K562 (cell line): ENCODE results near the gene PTTG1IP. TPM values are rescaled to one million over a fixed set of nuclear protein-coding genes. Genes with fewer than 3 reads are reported as not detected.
A peak's percentile ranks its signal among the peaks of the same experiment; 100 is the strongest.

Experiments
- ATAC-seq: fragments of 200-7000 bp; cut with Tn5 transposase; 3 replicates; pipeline ENCODE4 v1.9.1; 2020; ENCODE audit warnings: moderate library complexity
- BruUV-seq: library from RNA; stranded (reverse); fragments of 400-500 nt; replicated peaks from 2 replicates; lab custom pipeline; 2021; lab: Mats Ljungman, UMichigan
- CTCF ChIA-PET: fragments of 300-600 bp; formaldehyde crosslinking; extraction: SDS; loops from one replicate; lab custom pipeline; 2021; ENCODE audit warnings: low intra/inter-chr PET ratio; lab: Yijun Ruan, JAX
- POLR2A ChIA-PET: fragments of 300-600, 350-650 bp; sonication (Branson Sonifier 250); formaldehyde crosslinking; extraction: SDS; loops from one replicate; lab custom pipeline; 2021; ENCODE audit warnings: antibody characterized with exemption, inconsistent platforms; lab: Yijun Ruan, JAX
- DNase-seq, 4 experiments: peaks; one replicate each; pipeline versions ENCODE4 v3.0.0 to v3.0.0-alpha.2; 2011 to 2018; ENCODE audit warnings: low spot score in 3 of 4, mixed read lengths in 3 of 4; ENCODE audit errors: extremely low read depth in 1 of 4
- FAIRE-seq: peaks from 2 replicates; lab custom pipeline; 2011; peaks lifted over from hg19 to GRCh38; lab: Jason Lieb, UNC
- H2AFZ ChIP-seq: 2 replicates; pipeline ENCODE4 v1.6.0; 2011; ENCODE audit warnings: low read depth, low read length, control low read depth, inconsistent platforms
- H3K27ac ChIP-seq: fragments of 200-600 bp; 3 replicates; pipeline ENCODE4 v1.8.0; 2011; ENCODE audit warnings: low read depth, mild to moderate bottlenecking, control low read depth, inconsistent platforms, low read length, moderate library complexity, mixed read lengths; ENCODE audit errors: extremely low read depth
- H3K27me3 ChIP-seq, 2 experiments: fragments of 300-600 bp in 1 of 2; 2 replicates in 1 of 2; 3 replicates in 1 of 2; pipeline versions ENCODE4 v1.6.0 to v1.8.0; 2011; ENCODE audit warnings: inconsistent platforms in 2 of 2, low read length in 2 of 2, mild to moderate bottlenecking in 1 of 2, mixed read lengths in 1 of 2, moderate library complexity in 1 of 2; ENCODE audit not compliant: control insufficient read depth in 2 of 2, insufficient read depth in 2 of 2
- H3K36me3 ChIP-seq: fragments of 300-600 bp; 3 replicates; pipeline ENCODE4 v1.8.0; 2011; ENCODE audit warnings: mild to moderate bottlenecking, low read length, inconsistent platforms; ENCODE audit not compliant: control insufficient read depth, insufficient read depth
- H3K4me1 ChIP-seq, 2 experiments: fragments of 200-600 bp in 1 of 2; replicated peaks in 1 of 2; 2 replicates in 1 of 2; 3 replicates in 1 of 2; pipeline versions ENCODE4 v1.5.1 to v1.8.0; 2011; ENCODE audit warnings: inconsistent platforms in 2 of 2, low read length in 2 of 2, mild to moderate bottlenecking in 1 of 2, mixed read lengths in 1 of 2, moderate library complexity in 1 of 2; ENCODE audit not compliant: control insufficient read depth in 2 of 2, insufficient read depth in 2 of 2
- H3K4me2 ChIP-seq: 2 replicates; pipeline ENCODE4 v1.6.1; 2011; ENCODE audit warnings: low read length, control low read depth, inconsistent platforms, mixed read lengths; ENCODE audit not compliant: insufficient read depth
- H3K4me3 ChIP-seq: fragments of 200-600 bp; sonication (generic), shearing (Covaris generic); 2 replicates; pipeline ENCODE4 v1.5.1; 2016; ENCODE audit warnings: control low read depth, inconsistent platforms
- H3K79me2 ChIP-seq: fragments of 200-600 bp; 3 replicates; pipeline ENCODE4 v1.8.0; 2011; ENCODE audit warnings: low read length, inconsistent platforms; ENCODE audit not compliant: control insufficient read depth, insufficient read depth
- H3K9ac ChIP-seq, 2 experiments: 2 replicates each; pipeline versions ENCODE4 v1.6.0 to v1.6.1; 2011; ENCODE audit warnings: low read depth in 2 of 2, low read length in 2 of 2, control low read depth in 1 of 2, inconsistent platforms in 1 of 2, mild to moderate bottlenecking in 1 of 2, mixed read lengths in 1 of 2; ENCODE audit not compliant: insufficient read depth in 1 of 2
- H3K9me1 ChIP-seq: one replicate; pipeline ENCODE4 v1.6.0; 2011; ENCODE audit warnings: inconsistent platforms, mild to moderate bottlenecking, low read length, moderate library complexity; ENCODE audit not compliant: control insufficient read depth, insufficient read depth
- H3K9me3 ChIP-seq: replicated peaks from 2 replicates; pipeline ENCODE4 v1.5.1; 2011; ENCODE audit warnings: low read depth, low read length, inconsistent platforms; ENCODE audit not compliant: control insufficient read depth, insufficient read depth
- H4K20me1 ChIP-seq: replicated peaks from 2 replicates; pipeline ENCODE4 v1.6.1; 2011; ENCODE audit warnings: low read length, inconsistent platforms, mixed read lengths; ENCODE audit not compliant: control insufficient read depth, insufficient read depth
- CCAR2 ChIP-seq: fragments of 200-400 bp; formaldehyde crosslinking; IDR thresholded peaks from 2 replicates; pipeline ENCODE4 v1.6.1; 2017; ENCODE audit warnings: mild to moderate bottlenecking, low read depth, low read length
- CHD4 ChIP-seq: fragments of 200-600 bp; sonication (generic); IDR thresholded peaks from 3 replicates; pipeline ENCODE4 v1.6.1; 2012; ENCODE audit warnings: low read depth, mild to moderate bottlenecking, mixed read lengths, low read length, inconsistent platforms; ENCODE audit not compliant: insufficient read depth, insufficient replicate concordance, poor library complexity, severe bottlenecking
- L3MBTL2 ChIP-seq: fragments of 450-650 bp; IDR thresholded peaks from 2 replicates; pipeline ENCODE4 v1.6.1; 2016; ENCODE audit warnings: mild to moderate bottlenecking, moderate library complexity
- NFRKB ChIP-seq: fragments of 450-650 bp; IDR thresholded peaks from 2 replicates; pipeline ENCODE4 v1.6.1; 2016; ENCODE audit warnings: low read depth
- NFXL1 ChIP-seq: fragments of 450-650 bp; formaldehyde crosslinking; IDR thresholded peaks from 2 replicates; pipeline ENCODE4 v1.4.0; 2021; ENCODE audit warnings: mild to moderate bottlenecking
- PML ChIP-seq: IDR thresholded peaks from 2 replicates; pipeline ENCODE4 v1.6.1; 2012; ENCODE audit warnings: low read length, inconsistent platforms
- POLR2G ChIP-seq: fragments of 200-400 bp; formaldehyde crosslinking; IDR thresholded peaks from 2 replicates; pipeline ENCODE4 v1.6.1; 2017; ENCODE audit warnings: low read depth, mild to moderate bottlenecking, antibody characterized with exemption, low read length, moderate library complexity
- RCOR1 ChIP-seq, 2 experiments: IDR thresholded peaks; 2 replicates each; pipeline ENCODE4 v1.6.1; 2012; ENCODE audit warnings: low read depth in 2 of 2, low read length in 2 of 2, borderline replicate concordance in 1 of 2, improper control_type of control experiment in 1 of 2
- SRSF1 ChIP-seq: fragments of 200-400 bp; formaldehyde crosslinking; IDR thresholded peaks from 2 replicates; pipeline ENCODE4 v1.6.1; 2017; ENCODE audit warnings: mild to moderate bottlenecking, low read depth, low read length, moderate library complexity
- STAG1 ChIP-seq: sonication (generic); formaldehyde crosslinking; IDR thresholded peaks from 2 replicates; pipeline ENCODE4 v1.5.0; 2020; ENCODE audit warnings: missing genetic modification reagents, borderline replicate concordance
- TRIM24 ChIP-seq, 2 experiments: fragments of 450-650 bp; IDR thresholded peaks; 2 replicates each; pipeline ENCODE4 v1.6.1; 2016
- YY1 ChIP-seq, 3 experiments: IDR thresholded peaks; 2 replicates each; pipeline ENCODE4 v1.6.1; 2011; ENCODE audit warnings: low read length in 2 of 3, mild to moderate bottlenecking in 2 of 3, moderate library complexity in 2 of 3, borderline replicate concordance in 1 of 3, control low read depth in 1 of 3, low read depth in 1 of 3; ENCODE audit not compliant: insufficient read depth in 3 of 3, insufficient replicate concordance in 2 of 3, control insufficient read depth in 1 of 3, insufficient read length in 1 of 3; ENCODE audit errors: extremely low read depth in 1 of 3
- WGBS: fragments of 100-300 bp; shearing (Covaris generic); methylation state at CpG from one replicate; pipeline ENCODE4 v1.1.6; 2016; ENCODE audit warnings: low coverage, mixed read lengths; ENCODE audit not compliant: insufficient coverage; ENCODE audit errors: missing lambda C conversion rate; 5-methylcytosine and 5-hydroxymethylcytosine counted together
- in situ Hi-C: fragments of 300-500 bp; cut with MboI; formaldehyde crosslinking; loops from 4 replicates; pipeline ENCODE4 v1.15.0; 2018; ENCODE audit warnings: inconsistent platforms, mixed read lengths
- intact Hi-C: fragments of 100-400 bp; cut with micrococcal nuclease; formaldehyde crosslinking; loops from 2 replicates; pipeline ENCODE4 v1.14.2; 2022
- polyA plus RNA-seq, 8 experiments: library from polyadenylated mRNA; depleted of rRNA in 4 of 8; stranded (reverse) in 5 of 8; unstranded in 3 of 8; fragments of >200 nt; fragmentation: Nextera tagmentation in 2 of 8; fragmentation: Illumina TruSeq in 1 of 8; extraction: Ambion mirVana in 2 of 8; extraction: Trizol in 1 of 8; gene quantifications; 2 replicates each; pipeline versions ENCODE4 v1.2.1 to v1.2.3, GENCODE V29; 2011 to 2014; ENCODE audit warnings: inconsistent platforms in 1 of 8, missing spikeins in 1 of 8
- total RNA-seq, 7 experiments: library from RNA; depleted of rRNA in 6 of 7; stranded (reverse); fragments of >200 nt in 6 of 7; fragmentation: Illumina TruSeq in 2 of 7; extraction: Trizol in 2 of 7; gene quantifications; 2 replicates each; pipeline versions ENCODE4 v1.2.1 to v1.2.3, GENCODE V29; 2011 to 2021; ENCODE audit warnings: low replicate concordance in 1 of 7
- TF ChIP-seq, protein P1 (sequence below): sonication (generic); formaldehyde crosslinking; IDR thresholded peaks from 2 replicates; pipeline ENCODE4 v1.8.1; 2023; ENCODE audit warnings: mild to moderate bottlenecking, missing genetic modification reagents
- TF ChIP-seq, protein P2 (sequence below): fragments of 450-650 bp; formaldehyde crosslinking; IDR thresholded peaks from 2 replicates; pipeline ENCODE4 v1.4.0; 2022; ENCODE audit warnings: missing genetic modification characterization
- TF ChIP-seq, protein P3 (sequence below): fragments of 450-650 bp; formaldehyde crosslinking; IDR thresholded peaks from 2 replicates; pipeline ENCODE4 v1.4.0; 2020; ENCODE audit warnings: mild to moderate bottlenecking, moderate library complexity
- TF ChIP-seq, protein P4 (sequence below), 3 experiments: IDR thresholded peaks in 2 of 3; conservative IDR thresholded peaks in 1 of 3; 2 replicates each; pipeline ENCODE4 v1.5.1; 2011 to 2012; ENCODE audit warnings: low read length in 3 of 3, mild to moderate bottlenecking in 3 of 3, control low read depth in 2 of 3, improper control_type of control experiment in 1 of 3, inconsistent platforms in 1 of 3, low read depth in 1 of 3, mixed read lengths in 1 of 3, moderate library complexity in 1 of 3; ENCODE audit not compliant: insufficient read depth in 2 of 3

The PTTG1IP gene
- total and polyA plus RNA-seq, 9 of the 15 experiments (the other 6 are each of a cell fraction or from before 2014, with no cell fraction given): 5.0 to 99.3 (median 82.4) TPM

DNA sequence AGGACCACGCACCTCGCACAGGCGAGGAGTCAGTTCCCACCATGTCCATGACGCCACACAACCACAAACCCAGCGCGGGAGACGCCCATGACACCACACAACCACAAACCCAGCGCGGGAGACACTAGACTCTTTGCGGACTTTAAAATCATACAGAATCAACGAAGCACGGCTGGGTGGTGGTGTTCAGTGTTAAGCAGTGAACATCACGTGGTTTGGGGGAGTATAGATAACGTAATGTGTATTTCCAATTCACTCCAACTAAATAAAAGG, 19.2 kb downstream of the PTTG1IP start:
- 3% methylated on average over 14 of the region's 14 CpGs for WGBS
- in situ Hi-C loops (no loop called here), intact Hi-C loops (loop anchor here (1.0 kb wide), 1 partner anchor 19 kb away; the partner anchor contains the start of gene PTTG1IP)
- Histone ChIP-seq H3K4me2 (peak overlapping the region; percentile 86), H3K4me3 (no peak overlapping the region; the same call in 1 of the 2 replicates), H3K27ac (peak overlapping the region; percentile 81), H4K20me1 (no peaks in the 10 kb centered on the region; the same call in 1 of the 2 replicates), H3K9me3 (no peaks in the 10 kb centered on the region), H3K4me1 (peaks cover 35 to 57% of the 10 kb centered on the region in 2 experiments), H3K27me3 (no peaks in the 10 kb centered on the region), H3K79me2 (peaks cover 25% of the 10 kb centered on the region), H3K9ac (peak overlapping the region; percentile 52 to 76), H3K36me3 (peaks cover 87% of the 10 kb centered on the region), H2AFZ (peak overlapping the region; percentile 60), H3K9me1 (peaks cover 6% of the 10 kb centered on the region)
- ATAC-seq: peak; percentile 62
- CTCF ChIA-PET: interaction anchor here (0.5 kb wide), 1 partner anchor 700 kb away, joined by 3 read pairs; no protein-coding TSS in a partner anchor
- no TSS peak for BruUV-seq
- POLR2A ChIA-PET: interaction anchor here (0.6 to 1.7 kb wide), 15 partner anchors 9 to 53 kb away, joined by 3 to 9 read pairs (median 3); partner anchors contain the start of genes PTTG1IP, SUMO3 and UBE2G2
- peak; percentile 37 to 81 (median 43) for DNase-seq
- no peak for FAIRE-seq
- no peak for TF ChIP-seq CCAR2
- 0 out of 4 replicates have a peak, but pooled peaks of 1 of the 2 experiments have one; percentile 7 for TF ChIP-seq RCOR1 (IDR thresholded peaks at IDR 0.05; ENCODE audit: borderline replicate concordance in 1 of 2, low read depth in 2 of 2, low read length in 2 of 2)
- TF ChIP-seq, protein P1, sequence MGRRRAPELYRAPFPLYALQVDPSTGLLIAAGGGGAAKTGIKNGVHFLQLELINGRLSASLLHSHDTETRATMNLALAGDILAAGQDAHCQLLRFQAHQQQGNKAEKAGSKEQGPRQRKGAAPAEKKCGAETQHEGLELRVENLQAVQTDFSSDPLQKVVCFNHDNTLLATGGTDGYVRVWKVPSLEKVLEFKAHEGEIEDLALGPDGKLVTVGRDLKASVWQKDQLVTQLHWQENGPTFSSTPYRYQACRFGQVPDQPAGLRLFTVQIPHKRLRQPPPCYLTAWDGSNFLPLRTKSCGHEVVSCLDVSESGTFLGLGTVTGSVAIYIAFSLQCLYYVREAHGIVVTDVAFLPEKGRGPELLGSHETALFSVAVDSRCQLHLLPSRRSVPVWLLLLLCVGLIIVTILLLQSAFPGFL (CRISPR knock-in tag): no peak
- TF ChIP-seq, protein P2, sequence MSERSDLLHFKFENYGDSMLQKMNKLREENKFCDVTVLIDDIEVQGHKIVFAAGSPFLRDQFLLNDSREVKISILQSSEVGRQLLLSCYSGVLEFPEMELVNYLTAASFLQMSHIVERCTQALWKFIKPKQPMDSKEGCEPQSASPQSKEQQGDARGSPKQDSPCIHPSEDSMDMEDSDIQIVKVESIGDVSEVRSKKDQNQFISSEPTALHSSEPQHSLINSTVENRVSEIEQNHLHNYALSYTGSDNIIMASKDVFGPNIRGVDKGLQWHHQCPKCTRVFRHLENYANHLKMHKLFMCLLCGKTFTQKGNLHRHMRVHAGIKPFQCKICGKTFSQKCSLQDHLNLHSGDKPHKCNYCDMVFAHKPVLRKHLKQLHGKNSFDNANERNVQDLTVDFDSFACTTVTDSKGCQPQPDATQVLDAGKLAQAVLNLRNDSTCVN (CRISPR knock-in tag): no peak
- peak in 1 of 3 experiments; percentile 66 for TF ChIP-seq YY1 (IDR thresholded peaks at IDR 0.05; ENCODE audit: borderline replicate concordance in 1 of 3, control insufficient read depth in 1 of 3, extremely low read depth in 1 of 3, insufficient read depth in 3 of 3, insufficient read length in 1 of 3, insufficient replicate concordance in 2 of 3, low read depth in 1 of 3, low read length in 2 of 3)
- no peak for TF ChIP-seq PML
- peak; percentile 43; the same call in 1 of the 2 replicates for TF ChIP-seq POLR2G
- TF ChIP-seq SRSF1: no peak
- TF ChIP-seq L3MBTL2: 0 out of 2 replicates have a peak, but pooled peaks have one; percentile 90
- TF ChIP-seq, protein P3, sequence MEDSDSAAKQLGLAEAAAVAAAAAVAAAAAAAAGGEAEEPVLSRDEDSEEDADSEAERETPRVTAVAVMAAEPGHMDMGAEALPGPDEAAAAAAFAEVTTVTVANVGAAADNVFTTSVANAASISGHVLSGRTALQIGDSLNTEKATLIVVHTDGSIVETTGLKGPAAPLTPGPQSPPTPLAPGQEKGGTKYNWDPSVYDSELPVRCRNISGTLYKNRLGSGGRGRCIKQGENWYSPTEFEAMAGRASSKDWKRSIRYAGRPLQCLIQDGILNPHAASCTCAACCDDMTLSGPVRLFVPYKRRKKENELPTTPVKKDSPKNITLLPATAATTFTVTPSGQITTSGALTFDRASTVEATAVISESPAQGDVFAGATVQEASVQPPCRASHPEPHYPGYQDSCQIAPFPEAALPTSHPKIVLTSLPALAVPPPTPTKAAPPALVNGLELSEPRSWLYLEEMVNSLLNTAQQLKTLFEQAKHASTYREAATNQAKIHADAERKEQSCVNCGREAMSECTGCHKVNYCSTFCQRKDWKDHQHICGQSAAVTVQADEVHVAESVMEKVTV (CRISPR knock-in tag): no peak
- TF ChIP-seq STAG1: no peak
- no peak for TF ChIP-seq NFXL1
- TF ChIP-seq NFRKB: no peak
- no peak for TF ChIP-seq TRIM24 (IDR thresholded peaks at IDR 0.05)
- peak; percentile 29 for TF ChIP-seq CHD4
- TF ChIP-seq, protein P4, sequence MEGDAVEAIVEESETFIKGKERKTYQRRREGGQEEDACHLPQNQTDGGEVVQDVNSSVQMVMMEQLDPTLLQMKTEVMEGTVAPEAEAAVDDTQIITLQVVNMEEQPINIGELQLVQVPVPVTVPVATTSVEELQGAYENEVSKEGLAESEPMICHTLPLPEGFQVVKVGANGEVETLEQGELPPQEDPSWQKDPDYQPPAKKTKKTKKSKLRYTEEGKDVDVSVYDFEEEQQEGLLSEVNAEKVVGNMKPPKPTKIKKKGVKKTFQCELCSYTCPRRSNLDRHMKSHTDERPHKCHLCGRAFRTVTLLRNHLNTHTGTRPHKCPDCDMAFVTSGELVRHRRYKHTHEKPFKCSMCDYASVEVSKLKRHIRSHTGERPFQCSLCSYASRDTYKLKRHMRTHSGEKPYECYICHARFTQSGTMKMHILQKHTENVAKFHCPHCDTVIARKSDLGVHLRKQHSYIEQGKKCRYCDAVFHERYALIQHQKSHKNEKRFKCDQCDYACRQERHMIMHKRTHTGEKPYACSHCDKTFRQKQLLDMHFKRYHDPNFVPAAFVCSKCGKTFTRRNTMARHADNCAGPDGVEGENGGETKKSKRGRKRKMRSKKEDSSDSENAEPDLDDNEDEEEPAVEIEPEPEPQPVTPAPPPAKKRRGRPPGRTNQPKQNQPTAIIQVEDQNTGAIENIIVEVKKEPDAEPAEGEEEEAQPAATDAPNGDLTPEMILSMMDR (IDR thresholded peaks at IDR 0.05 in 2 of 3, conservative IDR thresholded peaks at IDR 0.05 in 1 of 3; ENCODE audit: insufficient read depth in 2 of 3, low read depth in 1 of 3, low read length in 3 of 3): peak in 1 of 3 experiments; percentile 1; a peak in 1 of 6 replicates
